PC-9 (cell line): Measurements from ENCODE around the gene ATP5MC3. TPM values are rescaled to one million over a fixed set of nuclear protein-coding genes. Genes with fewer than 3 reads are reported as not detected.

Experiments used
- BruUV-seq: library from RNA; stranded (reverse); fragments of 400-500 nt; replicated peaks from 2 replicates; lab custom pipeline; 2021; lab: Mats Ljungman, UMichigan
- CTCF ChIA-PET: fragments of 300-600 bp; sonication (Branson Sonifier 250); formaldehyde crosslinking; loops from one replicate; lab custom pipeline; 2022; ENCODE audit warnings: antibody characterized with exemption; lab: Charles Lee
- POLR2A ChIA-PET: fragments of 300-600 bp; sonication (Branson Sonifier 250); formaldehyde crosslinking; loops from one replicate; lab custom pipeline; 2022; ENCODE audit warnings: antibody characterized with exemption; ENCODE audit not compliant: unreplicated experiment; lab: Charles Lee
- DNase-seq, 2 experiments: peaks; one replicate each; pipeline versions ENCODE4 v3.0.0 to v3.0.0-alpha.2; 2015 to 2022; ENCODE audit warnings: mixed read lengths in 1 of 2
- H2AFZ ChIP-seq: fragments of 200-600 bp; sonication (generic); 2 replicates; pipeline ENCODE4 v1.8.1; 2017; ENCODE audit warnings: antibody characterized with exemption
- H3F3A ChIP-seq: fragments of 200-600 bp; sonication (generic); 2 replicates; pipeline ENCODE4 v1.8.1; 2017; ENCODE audit warnings: antibody characterized with exemption, mild to moderate bottlenecking, low read depth; ENCODE audit not compliant: insufficient read depth
- H3K27ac ChIP-seq: fragments of 200-600 bp; sonication (generic); 2 replicates; pipeline ENCODE4 v1.6.1; 2016; ENCODE audit warnings: mixed run types
- H3K27me3 ChIP-seq: fragments of 200-600 bp; sonication (generic); 2 replicates; pipeline ENCODE4 v1.6.1; 2016; ENCODE audit warnings: low read depth, mixed run types; ENCODE audit not compliant: insufficient read depth
- H3K36me3 ChIP-seq: fragments of 200-600 bp; sonication (generic); 2 replicates; pipeline ENCODE4 v1.6.1; 2016; ENCODE audit warnings: low read depth, mixed run types
- H3K4me1 ChIP-seq: fragments of 200-600 bp; sonication (generic); replicated peaks from 2 replicates; pipeline ENCODE4 v1.6.1; 2016; ENCODE audit warnings: mixed run types; ENCODE audit not compliant: insufficient read depth
- H3K4me2 ChIP-seq: fragments of 200-600 bp; sonication (generic); 2 replicates; pipeline ENCODE4 v1.6.1; 2017; ENCODE audit warnings: mixed run types
- H3K4me3 ChIP-seq: fragments of 200-600 bp; sonication (generic); 2 replicates; pipeline ENCODE4 v1.6.1; 2016; ENCODE audit warnings: mixed run types
- H3K79me2 ChIP-seq: fragments of 200-600 bp; sonication (generic); 2 replicates; pipeline ENCODE4 v1.6.1; 2017; ENCODE audit warnings: low read depth, mixed run types
- H3K9me2 ChIP-seq: fragments of 200-600 bp; sonication (generic); 2 replicates; pipeline ENCODE4 v1.8.1; 2017; ENCODE audit warnings: mild to moderate bottlenecking; ENCODE audit not compliant: insufficient read depth
- H3K9me3 ChIP-seq: fragments of 200-600 bp; sonication (generic); 2 replicates; pipeline ENCODE4 v1.8.1; 2016; ENCODE audit warnings: low read depth; ENCODE audit not compliant: insufficient read depth
- H4K20me1 ChIP-seq: fragments of 200-600 bp; sonication (generic); 2 replicates; pipeline ENCODE4 v1.8.1; 2017; ENCODE audit not compliant: insufficient read depth
- CTCF ChIP-seq: fragments of 200-600 bp; sonication (generic); conservative IDR thresholded peaks from 2 replicates; pipeline ENCODE4 v1.6.1; 2017; ENCODE audit warnings: mixed run types, antibody characterized with exemption, mild to moderate bottlenecking, moderate library complexity
- EZH2 ChIP-seq: fragments of 200-600 bp; sonication (generic); IDR thresholded peaks from 2 replicates; pipeline ENCODE4 v1.8.0; 2017; ENCODE audit warnings: antibody characterized with exemption, low read depth
- intact Hi-C: fragments of 100-400 bp; cut with micrococcal nuclease; formaldehyde crosslinking; loops from one replicate; pipeline ENCODE4 v1.10.0; 2022; ENCODE audit not compliant: unreplicated experiment
- total RNA-seq: library from RNA; stranded (reverse); gene quantifications from 2 replicates; pipeline ENCODE4 v1.2.3, GENCODE V29; 2021

The ATP5MC3 gene
- total RNA-seq, 1 experiment from 2014 or later, result 528 TPM

- H3K4me2 ChIP-seq, result 0 out of 2 replicates have a peak overlapping the region, but pooled peaks have one; percentile 4
- H4K20me1 ChIP-seq, result 0 out of 2 replicates have a peak, but pooled peaks cover 4% of the 10 kb centered on the region
- H3K27ac ChIP-seq, result no peak overlapping the region
- intact Hi-C loops, result no loop called here
- no TSS peak for BruUV-seq
- ChIA-PET POLR2A (no interaction called here), CTCF (interaction anchor here (0.6 kb wide), 2 partner anchors 98 to 1125 kb away, joined by 3 to 8 read pairs; no protein-coding TSS in a partner anchor)
- TF ChIP-seq EZH2 (no peak), CTCF (peak; percentile 69)
- H3K36me3 ChIP-seq, result no peaks in the 10 kb centered on the region
- no peaks in the 10 kb centered on the region for H3K79me2 ChIP-seq
- H3K9me2 ChIP-seq, result no peaks in the 10 kb centered on the region
- H3K9me3 ChIP-seq, result no peaks in the 10 kb centered on the region
- H3K4me3 ChIP-seq, result no peak overlapping the region
- DNase-seq, result peak in 1 of 2 experiments; percentile 48
- peak overlapping the region; percentile 49; the same call in 1 of the 2 replicates for H2AFZ ChIP-seq
- H3F3A ChIP-seq, result no peaks in the 10 kb centered on the region
- no peaks in the 10 kb centered on the region for H3K4me1 ChIP-seq
- H3K27me3 ChIP-seq, result no peaks in the 10 kb centered on the region
Observed at GRCh38 chr2:175203621-175204496, 22.3 kb upstream of the ATP5MC3 start.

- H3K4me3 ChIP-seq, result no peak overlapping the region
- CTCF ChIA-PET, result no interaction called here
- H3K79me2 ChIP-seq, result no peaks in the 10 kb centered on the region
- no peaks in the 10 kb centered on the region for H3K4me1 ChIP-seq
- intact Hi-C loops, result no loop called here
- H3K27me3 ChIP-seq, result no peaks in the 10 kb centered on the region
- POLR2A ChIA-PET, result interaction anchor here (0.7 kb wide), 1 partner anchor 26 kb away, joined by 7 read pairs; no protein-coding TSS in a partner anchor
- H3F3A ChIP-seq, result no peaks in the 10 kb centered on the region; the same call in 1 of the 2 replicates
- H3K4me2 ChIP-seq, result no peak overlapping the region
- H3K36me3 ChIP-seq, result no peaks in the 10 kb centered on the region
- TF ChIP-seq EZH2 (no peak), CTCF (no peak)
- no TSS peak for BruUV-seq
- H3K9me2 ChIP-seq, result no peaks in the 10 kb centered on the region; the same call in 1 of the 2 replicates
- no peaks in the 10 kb centered on the region for H4K20me1 ChIP-seq
- no peak overlapping the region for H2AFZ ChIP-seq
- no peak for DNase-seq
- no peaks in the 10 kb centered on the region for H3K9me3 ChIP-seq
- no peak overlapping the region for H3K27ac ChIP-seq
Observed at GRCh38 chr2:175195012-175195411, 13.5 kb upstream of the ATP5MC3 start.

GRCh38 chr2:175188761-175189160, 7.3 kb upstream of the ATP5MC3 start:
- no TSS peak for BruUV-seq
- no peaks in the 10 kb centered on the region for H3F3A ChIP-seq
- TF ChIP-seq CTCF, result no peak
- no peak for TF ChIP-seq EZH2
- ChIA-PET POLR2A (no interaction called here), CTCF (no interaction called here)
- H3K36me3 ChIP-seq, result no peaks in the 10 kb centered on the region
- H3K4me1 ChIP-seq, result no peaks in the 10 kb centered on the region
- H4K20me1 ChIP-seq, result no peaks in the 10 kb centered on the region
- H3K27me3 ChIP-seq, result no peaks in the 10 kb centered on the region
- H3K27ac ChIP-seq, result no peak overlapping the region
- H3K79me2 ChIP-seq, result no peaks in the 10 kb centered on the region
- intact Hi-C loops, result loop anchor here (10.0 kb wide), 1 partner anchor 816 kb away; the partner anchor contains the start of gene LNPK
- no peak overlapping the region for H3K4me2 ChIP-seq
- H3K9me3 ChIP-seq, result no peaks in the 10 kb centered on the region
- no peak overlapping the region for H2AFZ ChIP-seq
- no peaks in the 10 kb centered on the region for H3K9me2 ChIP-seq
- no peak overlapping the region for H3K4me3 ChIP-seq
- DNase-seq, result no peak
